ENCODE data around the gene SAP30L. TPM values are rescaled to one million over a fixed set of nuclear protein-coding genes. Genes with fewer than 3 reads are reported as not detected.
A peak's percentile ranks its signal among the peaks of the same experiment; 100 is the strongest.

SAP30L gene
- total and polyA plus RNA-seq, 3 donors from 2014 or later: 53.7 to 70.9 (median 56.9) TPM

DNA sequence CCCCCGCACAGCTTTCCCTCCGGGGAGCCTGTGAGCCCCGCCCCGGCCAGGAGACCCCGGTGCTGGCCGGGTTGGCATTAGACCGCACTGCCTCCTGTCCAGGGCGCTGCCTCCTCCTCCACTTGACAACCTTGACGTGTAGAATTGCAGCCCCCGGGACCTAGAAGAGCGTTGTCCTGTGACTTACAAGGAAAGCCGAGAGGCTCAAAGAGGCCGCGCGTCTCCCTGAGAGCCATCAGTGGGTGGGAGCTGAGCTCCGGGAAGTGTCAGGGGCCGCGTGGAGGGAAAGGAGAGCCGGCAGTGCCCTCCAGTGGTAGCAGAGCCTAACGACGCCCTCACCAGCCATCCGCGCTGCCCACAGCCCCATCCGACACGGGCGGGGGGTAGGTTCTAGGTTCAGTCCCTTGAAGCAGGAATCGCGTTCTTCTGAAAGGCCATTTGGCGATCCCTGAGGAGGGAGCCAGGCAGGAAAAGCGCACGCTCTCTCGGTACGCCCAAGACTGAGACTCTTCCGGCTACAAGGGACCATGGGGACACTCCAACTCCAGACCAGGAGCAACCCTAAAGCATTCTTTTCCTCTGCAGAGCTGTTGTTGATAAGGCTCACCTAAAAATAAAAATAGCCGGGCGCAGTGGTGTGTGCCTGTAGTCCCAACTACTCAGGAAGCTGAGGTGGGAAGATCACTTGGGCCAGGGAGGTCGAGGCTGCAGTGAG lies 40.6 kb upstream of the SAP30L start:
- peak; percentile 89 for DNase-seq
- intact Hi-C loops (cut with DNase I; ENCODE audit: low total_unique reads): loop anchor here (10.0 kb wide), 2 partner anchors 210 to 330 kb away; partner anchors contain the start of gene GALNT10
- TF ChIP-seq, protein P1, sequence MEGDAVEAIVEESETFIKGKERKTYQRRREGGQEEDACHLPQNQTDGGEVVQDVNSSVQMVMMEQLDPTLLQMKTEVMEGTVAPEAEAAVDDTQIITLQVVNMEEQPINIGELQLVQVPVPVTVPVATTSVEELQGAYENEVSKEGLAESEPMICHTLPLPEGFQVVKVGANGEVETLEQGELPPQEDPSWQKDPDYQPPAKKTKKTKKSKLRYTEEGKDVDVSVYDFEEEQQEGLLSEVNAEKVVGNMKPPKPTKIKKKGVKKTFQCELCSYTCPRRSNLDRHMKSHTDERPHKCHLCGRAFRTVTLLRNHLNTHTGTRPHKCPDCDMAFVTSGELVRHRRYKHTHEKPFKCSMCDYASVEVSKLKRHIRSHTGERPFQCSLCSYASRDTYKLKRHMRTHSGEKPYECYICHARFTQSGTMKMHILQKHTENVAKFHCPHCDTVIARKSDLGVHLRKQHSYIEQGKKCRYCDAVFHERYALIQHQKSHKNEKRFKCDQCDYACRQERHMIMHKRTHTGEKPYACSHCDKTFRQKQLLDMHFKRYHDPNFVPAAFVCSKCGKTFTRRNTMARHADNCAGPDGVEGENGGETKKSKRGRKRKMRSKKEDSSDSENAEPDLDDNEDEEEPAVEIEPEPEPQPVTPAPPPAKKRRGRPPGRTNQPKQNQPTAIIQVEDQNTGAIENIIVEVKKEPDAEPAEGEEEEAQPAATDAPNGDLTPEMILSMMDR (IDR thresholded peaks at IDR 0.05): peak; percentile 52 to 76 (median 70)
- no peak for TF ChIP-seq POLR2A (IDR thresholded peaks at IDR 0.05)
- no peaks in the 10 kb centered on the region for H3K9me3 ChIP-seq
- no peaks in the 10 kb centered on the region for H3K27me3 ChIP-seq
- H3K4me1 ChIP-seq: peaks cover 10% of the 10 kb centered on the region
- H3K4me3 ChIP-seq: peak overlapping the region in 1 of 2 donors; percentile 12
- no peaks in the 10 kb centered on the region for H3K36me3 ChIP-seq (ENCODE audit: low read depth, missing control alignments)
- no peak overlapping the region for H3K27ac ChIP-seq
- WGBS, 2 donors: 7 to 9% methylated on average over 22 to 37 of the region's 37 CpGs

DNA sequence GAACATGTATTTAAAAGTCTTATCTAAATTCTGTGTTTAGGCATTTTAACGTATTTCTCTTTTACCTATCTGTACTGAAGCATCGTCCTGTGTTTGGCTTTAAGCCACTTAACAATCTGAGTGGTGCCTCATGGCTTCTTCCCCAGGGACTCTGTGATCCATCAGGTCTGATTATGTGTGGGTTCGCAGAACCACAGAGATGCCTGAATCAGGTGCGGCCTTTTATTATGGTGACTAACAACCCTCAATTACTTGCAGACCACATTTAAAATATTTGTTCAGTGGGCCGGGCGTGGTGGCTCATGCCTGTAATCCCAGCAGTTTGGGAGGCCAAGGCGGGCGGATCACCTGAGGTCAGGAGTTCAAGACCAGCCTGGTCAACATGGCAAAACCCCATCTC lies 39.6 kb upstream of the SAP30L start:
- H3K27ac ChIP-seq: no peak overlapping the region
- no peaks in the 10 kb centered on the region for H3K9me3 ChIP-seq
- H3K27me3 ChIP-seq: no peaks in the 10 kb centered on the region
- peaks cover 10% of the 10 kb centered on the region for H3K4me1 ChIP-seq
- WGBS, 2 donors: 92 to 94% methylated on average over 8 of the region's 8 CpGs
- DNase-seq: peak; percentile 9
- H3K36me3 ChIP-seq (ENCODE audit: low read depth, missing control alignments): no peaks in the 10 kb centered on the region
- no peak overlapping the region for H3K4me3 ChIP-seq
- no peak for TF ChIP-seq POLR2A (IDR thresholded peaks at IDR 0.05)
- TF ChIP-seq, protein P1 (IDR thresholded peaks at IDR 0.05): no peak
- intact Hi-C loops (cut with DNase I; ENCODE audit: low total_unique reads): loop anchor here (10.0 kb wide), 2 partner anchors 211 to 331 kb away; partner anchors contain the start of gene GALNT10

DNA sequence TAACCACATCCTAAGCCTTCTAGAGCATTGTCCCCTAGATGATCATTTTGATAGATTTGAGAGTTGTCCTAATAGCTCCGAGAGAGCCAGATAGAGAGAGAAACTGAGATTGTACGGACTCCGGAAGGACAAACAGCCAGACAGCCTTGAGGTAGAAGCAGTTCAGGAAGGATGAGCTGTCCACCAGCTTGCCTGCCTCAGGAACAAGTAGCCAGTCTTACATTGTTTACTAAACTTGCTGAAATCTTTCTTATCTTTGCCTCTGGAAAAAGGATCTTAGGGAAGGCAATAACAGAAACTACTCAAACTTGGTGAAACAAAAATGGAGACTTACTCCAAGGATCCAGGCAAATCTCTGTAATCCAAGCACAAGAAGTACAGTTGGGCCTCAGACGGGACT lies 39.0 kb upstream of the SAP30L start:
- intact Hi-C loops (cut with DNase I; ENCODE audit: low total_unique reads): loop anchor here (10.0 kb wide), 2 partner anchors 212 to 332 kb away; partner anchors contain the start of gene GALNT10
- H3K9me3 ChIP-seq: no peaks in the 10 kb centered on the region
- peaks cover 10% of the 10 kb centered on the region for H3K4me1 ChIP-seq
- H3K27ac ChIP-seq: no peak overlapping the region
- TF ChIP-seq, protein P1 (IDR thresholded peaks at IDR 0.05): no peak
- no peak for TF ChIP-seq POLR2A (IDR thresholded peaks at IDR 0.05)
- H3K4me3 ChIP-seq: no peak overlapping the region
- 93 to 95% methylated on average over 4 of the region's 4 CpGs for WGBS, 2 donors
- DNase-seq: peak; percentile 10
- no peaks in the 10 kb centered on the region for H3K36me3 ChIP-seq (ENCODE audit: low read depth, missing control alignments)
- H3K27me3 ChIP-seq: no peaks in the 10 kb centered on the region

DNA sequence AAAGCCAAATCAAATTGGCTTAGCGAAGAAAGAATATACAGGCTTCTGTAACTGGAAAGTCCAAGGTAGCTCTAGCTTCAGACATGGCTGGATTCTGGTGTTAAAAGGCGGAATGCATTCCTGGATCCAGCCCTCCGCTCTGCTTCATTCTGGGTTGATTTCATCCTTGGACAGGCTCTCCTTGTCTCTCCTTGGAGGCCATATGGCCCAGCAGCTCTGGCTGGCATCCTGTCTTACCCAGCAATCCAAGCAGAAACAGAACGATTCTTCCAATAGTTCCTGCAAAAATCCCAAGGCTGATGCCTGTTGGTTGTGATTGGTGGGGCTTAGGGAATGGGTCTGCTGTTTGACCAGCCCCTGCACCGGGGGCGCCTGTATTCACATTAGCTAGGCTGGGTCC lies 37.0 kb upstream of the SAP30L start:
- DNase-seq: no peak
- H3K27me3 ChIP-seq: no peaks in the 10 kb centered on the region
- 80 to 86% methylated on average over 6 of the region's 6 CpGs for WGBS, 2 donors

More for the DNA sequence above, 37.0 kb upstream of the SAP30L start:
- Histone ChIP-seq H3K4me1 (peaks cover 10% of the 10 kb centered on the region), H3K36me3 (ENCODE audit: low read depth, missing control alignments) (no peaks in the 10 kb centered on the region), H3K4me3 (no peak overlapping the region), H3K27ac (no peak overlapping the region), H3K9me3 (no peaks in the 10 kb centered on the region)
- TF ChIP-seq, protein P1 (IDR thresholded peaks at IDR 0.05): no peak
- TF ChIP-seq POLR2A (IDR thresholded peaks at IDR 0.05): no peak
- intact Hi-C loops (cut with DNase I; ENCODE audit: low total_unique reads): loop anchor here (10.0 kb wide), 2 partner anchors 214 to 334 kb away; partner anchors contain the start of gene GALNT10
